ENCODE measurements around the gene EFCAB14.
"Not testable (repeated sequence)": the region's sequence is repeated elsewhere in the genome, so short reads cannot be mapped to it uniquely, and the experiment has no call there.

DNA sequence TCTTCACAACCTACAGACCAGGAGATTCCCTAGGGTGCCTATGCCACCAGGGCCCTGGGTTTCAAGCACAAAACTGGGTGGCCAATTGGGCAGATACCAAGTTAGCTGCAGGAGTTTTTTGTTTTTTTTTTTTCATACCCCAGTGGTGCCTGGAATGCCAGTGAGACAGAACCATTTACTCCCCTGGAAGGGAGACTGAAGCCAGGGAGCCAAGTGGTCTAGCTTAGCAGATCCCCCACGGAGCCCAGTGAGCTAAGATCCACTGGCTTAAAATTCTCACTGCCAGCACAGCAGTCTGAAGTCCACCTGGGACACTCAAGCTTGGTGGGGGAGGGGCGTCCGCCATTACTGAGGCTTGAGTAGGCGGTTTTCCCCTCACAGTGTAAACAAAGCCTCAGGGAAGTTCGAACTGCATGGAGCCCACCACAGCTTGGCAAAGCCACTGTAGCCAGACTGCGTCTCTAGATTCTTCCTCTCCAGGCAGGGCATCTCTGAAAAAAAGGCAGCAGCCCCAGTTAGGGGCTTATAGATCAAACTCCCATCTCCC is 9.5 kb upstream of the EFCAB14 start:
- TF ChIP-seq, protein P1, sequence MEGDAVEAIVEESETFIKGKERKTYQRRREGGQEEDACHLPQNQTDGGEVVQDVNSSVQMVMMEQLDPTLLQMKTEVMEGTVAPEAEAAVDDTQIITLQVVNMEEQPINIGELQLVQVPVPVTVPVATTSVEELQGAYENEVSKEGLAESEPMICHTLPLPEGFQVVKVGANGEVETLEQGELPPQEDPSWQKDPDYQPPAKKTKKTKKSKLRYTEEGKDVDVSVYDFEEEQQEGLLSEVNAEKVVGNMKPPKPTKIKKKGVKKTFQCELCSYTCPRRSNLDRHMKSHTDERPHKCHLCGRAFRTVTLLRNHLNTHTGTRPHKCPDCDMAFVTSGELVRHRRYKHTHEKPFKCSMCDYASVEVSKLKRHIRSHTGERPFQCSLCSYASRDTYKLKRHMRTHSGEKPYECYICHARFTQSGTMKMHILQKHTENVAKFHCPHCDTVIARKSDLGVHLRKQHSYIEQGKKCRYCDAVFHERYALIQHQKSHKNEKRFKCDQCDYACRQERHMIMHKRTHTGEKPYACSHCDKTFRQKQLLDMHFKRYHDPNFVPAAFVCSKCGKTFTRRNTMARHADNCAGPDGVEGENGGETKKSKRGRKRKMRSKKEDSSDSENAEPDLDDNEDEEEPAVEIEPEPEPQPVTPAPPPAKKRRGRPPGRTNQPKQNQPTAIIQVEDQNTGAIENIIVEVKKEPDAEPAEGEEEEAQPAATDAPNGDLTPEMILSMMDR (IDR thresholded peaks at IDR 0.05; ENCODE audit: poor library complexity) = not testable (repeated sequence)
- TF ChIP-seq EZH2 (IDR thresholded peaks at IDR 0.05; ENCODE audit: borderline replicate concordance) = not testable (repeated sequence)
